Duodenal mucosa (tissue), 2 donors: Measurements from ENCODE around the gene MORC4.
A peak's percentile ranks its signal among the peaks of the same experiment; 100 is the strongest.

ENCODE experiments used
- H3K27ac ChIP-seq: one replicate; pipeline ENCODE4 v1.7.0; 2013; ENCODE audit warnings: low read depth, low read length
- H3K27me3 ChIP-seq, 2 donors: one replicate each; pipeline ENCODE4 v1.7.0; 2013; ENCODE audit warnings: low read length in 2 of 2, control low read depth in 1 of 2; ENCODE audit not compliant: insufficient read depth in 2 of 2, control insufficient read depth in 1 of 2
- H3K36me3 ChIP-seq, 2 donors: one replicate each; pipeline ENCODE4 v1.7.0; 2013; ENCODE audit warnings: low read length in 2 of 2, control low read depth in 1 of 2; ENCODE audit not compliant: insufficient read depth in 2 of 2, control insufficient read depth in 1 of 2
- H3K4me1 ChIP-seq, 2 donors: one replicate each; pipeline ENCODE4 v1.7.0; 2013; ENCODE audit warnings: low read length in 2 of 2, control low read depth in 1 of 2; ENCODE audit not compliant: insufficient read depth in 2 of 2, control insufficient read depth in 1 of 2
- H3K4me3 ChIP-seq, 2 donors: one replicate each; pipeline ENCODE4 v1.7.0; 2013; ENCODE audit warnings: low read length in 2 of 2, low read depth in 1 of 2
- H3K9ac ChIP-seq, 2 donors: one replicate each; pipeline ENCODE4 v1.7.0; 2013; ENCODE audit warnings: low read length in 2 of 2, low read depth in 1 of 2
- H3K9me3 ChIP-seq, 2 donors: one replicate each; pipeline ENCODE4 v1.7.0; 2013; ENCODE audit warnings: low read length in 2 of 2, control low read depth in 1 of 2; ENCODE audit not compliant: control insufficient read depth in 1 of 2

Gene MORC4

GRCh38 chrX:106936246-106936645 is 63.8 kb downstream of the MORC4 start:
- Histone ChIP-seq H3K9me3 (no peaks in the 10 kb centered on the region), H3K4me1 (peaks cover 18 to 25% of the 10 kb centered on the region in 2 donors), H3K27me3 (no peaks in the 10 kb centered on the region), H3K4me3 (no peak overlapping the region), H3K9ac (no peak overlapping the region), H3K27ac (no peak overlapping the region), H3K36me3 (peaks cover 0 to 6% of the 10 kb centered on the region in 2 donors)

- H3K9ac ChIP-seq = no peak overlapping the region
- H3K4me3 ChIP-seq = no peak overlapping the region
- no peaks in the 10 kb centered on the region for H3K9me3 ChIP-seq
- no peaks in the 10 kb centered on the region for H3K36me3 ChIP-seq
- no peaks in the 10 kb centered on the region for H3K27me3 ChIP-seq
- H3K27ac ChIP-seq = no peak overlapping the region
- H3K4me1 ChIP-seq = peaks cover 23 to 26% of the 10 kb centered on the region in 2 donors
Observed at GRCh38 chrX:106935175-106935574, 64.8 kb downstream of the MORC4 start.

GRCh38 chrX:106933538-106933961 is 66.5 kb downstream of the MORC4 start:
- H3K27ac ChIP-seq = no peak overlapping the region
- H3K4me3 ChIP-seq = no peak overlapping the region
- H3K9ac ChIP-seq = no peak overlapping the region
- no peaks in the 10 kb centered on the region for H3K36me3 ChIP-seq
- peaks cover 25 to 26% of the 10 kb centered on the region in 2 donors for H3K4me1 ChIP-seq
- H3K9me3 ChIP-seq = no peaks in the 10 kb centered on the region
- no peaks in the 10 kb centered on the region for H3K27me3 ChIP-seq

GRCh38 chrX:106932960-106933537 is 67.0 kb downstream of the MORC4 start:
- Histone ChIP-seq H3K9me3 (no peaks in the 10 kb centered on the region), H3K36me3 (no peaks in the 10 kb centered on the region), H3K27me3 (no peaks in the 10 kb centered on the region), H3K9ac (no peak overlapping the region), H3K4me3 (peak overlapping the region in 1 of 2 donors; percentile 16), H3K4me1 (peaks cover 26 to 30% of the 10 kb centered on the region in 2 donors), H3K27ac (no peak overlapping the region)

- Histone ChIP-seq H3K9me3 (no peaks in the 10 kb centered on the region), H3K4me3 (peak overlapping the region in 1 of 2 donors; percentile 16), H3K27ac (peak overlapping the region; percentile 33), H3K27me3 (no peaks in the 10 kb centered on the region), H3K4me1 (peaks cover 26 to 32% of the 10 kb centered on the region in 2 donors), H3K9ac (no peak overlapping the region), H3K36me3 (no peaks in the 10 kb centered on the region)
Observed at GRCh38 chrX:106932492-106932923, 67.5 kb downstream of the MORC4 start.

GRCh38 chrX:106931831-106932491 is 68.1 kb downstream of the MORC4 start:
- H3K36me3 ChIP-seq = no peaks in the 10 kb centered on the region
- no peak overlapping the region for H3K9ac ChIP-seq
- H3K9me3 ChIP-seq = no peaks in the 10 kb centered on the region
- H3K27me3 ChIP-seq = no peaks in the 10 kb centered on the region
- peak overlapping the region; percentile 33 for H3K27ac ChIP-seq
- H3K4me3 ChIP-seq = no peak overlapping the region
- peaks cover 26 to 37% of the 10 kb centered on the region in 2 donors for H3K4me1 ChIP-seq

GRCh38 chrX:106928227-106928626 is 71.8 kb downstream of the MORC4 start:
- Histone ChIP-seq H3K4me3 (peak overlapping the region in 1 of 2 donors; percentile 8), H3K36me3 (no peaks in the 10 kb centered on the region), H3K27me3 (no peaks in the 10 kb centered on the region), H3K9ac (no peak overlapping the region), H3K4me1 (peaks cover 19 to 35% of the 10 kb centered on the region in 2 donors), H3K27ac (no peak overlapping the region), H3K9me3 (no peaks in the 10 kb centered on the region)

- H3K27ac ChIP-seq = no peak overlapping the region
- peak overlapping the region in 1 of 2 donors; percentile 8 for H3K4me3 ChIP-seq
- H3K9me3 ChIP-seq = no peaks in the 10 kb centered on the region
Observed at GRCh38 chrX:106927700-106928099, 72.3 kb downstream of the MORC4 start.

GRCh38 chrX:106927023-106927422 is 73.0 kb downstream of the MORC4 start:
- H3K9ac ChIP-seq = no peak overlapping the region
- H3K4me1 ChIP-seq = peaks cover 9 to 27% of the 10 kb centered on the region in 2 donors
- H3K4me3 ChIP-seq = no peak overlapping the region
- no peaks in the 10 kb centered on the region for H3K9me3 ChIP-seq
- no peaks in the 10 kb centered on the region for H3K27me3 ChIP-seq
- H3K27ac ChIP-seq = no peak overlapping the region
- H3K36me3 ChIP-seq = no peaks in the 10 kb centered on the region

More at GRCh38 chrX:106927700-106928099, 72.3 kb downstream of the MORC4 start:
- Histone ChIP-seq H3K27me3 (no peaks in the 10 kb centered on the region), H3K9ac (no peak overlapping the region), H3K4me1 (peaks cover 14 to 30% of the 10 kb centered on the region in 2 donors), H3K36me3 (no peaks in the 10 kb centered on the region)

GRCh38 chrX:106921637-106922036 is 78.4 kb downstream of the MORC4 start:
- Histone ChIP-seq H3K27me3 (no peaks in the 10 kb centered on the region), H3K36me3 (no peaks in the 10 kb centered on the region), H3K4me3 (no peak overlapping the region), H3K9ac (no peak overlapping the region), H3K27ac (no peak overlapping the region), H3K4me1 (peaks cover 6 to 11% of the 10 kb centered on the region in 2 donors), H3K9me3 (no peaks in the 10 kb centered on the region)
